HG03565 (cell line): Measurements from ENCODE around the gene EIF3B.
"Not testable (repeated sequence)": the region's sequence is repeated elsewhere in the genome, so short reads cannot be mapped to it uniquely, and the experiment has no call there.

Source experiments
- ATAC-seq: cut with Tn5 transposase; IDR thresholded peaks from one replicate; pipeline ENCODE4 v1.9.1; 2021; ENCODE audit warnings: mild to moderate bottlenecking, moderate library complexity; ENCODE audit not compliant: unreplicated experiment

Gene EIF3B

DNA sequence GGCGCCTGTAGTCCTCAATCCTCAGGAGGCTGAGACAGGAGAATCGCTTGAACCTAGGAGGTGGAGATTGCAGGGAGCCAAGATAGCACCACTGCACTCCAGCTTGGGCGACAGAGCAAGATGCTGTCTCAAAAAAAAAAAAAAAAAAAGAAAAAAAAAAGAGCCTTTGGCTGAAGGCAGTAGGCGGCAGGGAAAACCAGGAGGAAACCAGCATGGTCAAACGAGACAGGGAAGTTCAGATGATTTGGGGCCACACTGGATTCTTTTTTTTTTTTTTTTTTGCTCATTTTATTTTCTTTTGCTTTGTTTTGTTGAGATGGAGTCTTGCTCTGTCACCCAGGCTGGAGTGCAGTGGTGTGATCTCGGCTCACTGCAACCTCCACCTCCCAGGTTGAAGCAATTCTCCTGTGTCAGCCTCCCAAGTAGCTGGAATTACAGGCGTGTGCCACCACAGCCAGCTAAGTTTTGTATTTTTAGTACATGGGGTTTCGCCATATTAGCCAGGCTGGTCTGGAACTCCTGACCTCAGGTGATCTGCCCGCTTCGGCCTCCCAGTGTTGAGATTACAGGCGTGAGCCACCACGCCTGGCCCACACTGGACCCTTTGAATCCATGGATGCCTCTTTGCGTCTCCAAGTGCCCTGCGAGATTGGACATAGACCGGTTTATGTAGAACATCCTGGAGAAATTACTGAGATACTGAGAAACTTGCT, 7.1 kb upstream of the EIF3B start:
- not testable (repeated sequence) for ATAC-seq

- no peak for ATAC-seq
Measured at GRCh38 chr7:2350055-2350454, 4.6 kb upstream of the EIF3B start.

DNA sequence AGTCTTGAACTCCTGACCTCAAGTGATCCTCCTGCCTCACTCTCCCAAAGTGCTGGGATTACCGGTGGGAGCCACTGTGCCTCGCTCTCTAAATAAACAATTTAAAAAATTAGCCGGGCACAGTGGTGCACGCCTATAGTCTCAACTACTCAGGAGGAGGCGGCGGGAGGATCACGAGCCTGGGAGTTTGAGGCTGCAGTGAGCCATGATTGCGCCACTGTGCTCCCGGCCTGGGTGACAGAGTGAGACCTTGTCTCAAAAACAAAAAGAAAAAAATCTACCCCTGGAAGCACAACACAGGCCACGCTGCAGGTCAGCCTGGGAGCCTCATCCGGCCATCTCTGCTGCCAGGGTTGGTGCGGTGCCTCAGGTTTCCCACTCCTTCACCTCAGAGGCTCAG, 3.8 kb upstream of the EIF3B start:
- no peak for ATAC-seq

GRCh38 chr7:2353113-2353935, 1.3 kb upstream of the EIF3B start:
- ATAC-seq: no peak

DNA sequence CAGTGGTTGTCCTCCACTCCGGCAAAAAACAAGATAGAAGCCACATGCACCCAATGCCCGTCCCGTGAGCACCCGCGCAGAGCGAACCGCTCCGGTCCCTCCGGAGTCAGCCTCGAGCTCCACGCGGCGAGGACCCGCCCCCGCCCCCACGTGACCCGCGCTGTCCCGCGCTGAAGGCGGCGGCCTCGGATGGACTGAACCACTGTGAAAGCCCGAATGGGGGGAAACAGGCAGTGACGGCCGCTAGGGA, 766 bp upstream of the EIF3B start:
- peak; percentile 44 for ATAC-seq

DNA sequence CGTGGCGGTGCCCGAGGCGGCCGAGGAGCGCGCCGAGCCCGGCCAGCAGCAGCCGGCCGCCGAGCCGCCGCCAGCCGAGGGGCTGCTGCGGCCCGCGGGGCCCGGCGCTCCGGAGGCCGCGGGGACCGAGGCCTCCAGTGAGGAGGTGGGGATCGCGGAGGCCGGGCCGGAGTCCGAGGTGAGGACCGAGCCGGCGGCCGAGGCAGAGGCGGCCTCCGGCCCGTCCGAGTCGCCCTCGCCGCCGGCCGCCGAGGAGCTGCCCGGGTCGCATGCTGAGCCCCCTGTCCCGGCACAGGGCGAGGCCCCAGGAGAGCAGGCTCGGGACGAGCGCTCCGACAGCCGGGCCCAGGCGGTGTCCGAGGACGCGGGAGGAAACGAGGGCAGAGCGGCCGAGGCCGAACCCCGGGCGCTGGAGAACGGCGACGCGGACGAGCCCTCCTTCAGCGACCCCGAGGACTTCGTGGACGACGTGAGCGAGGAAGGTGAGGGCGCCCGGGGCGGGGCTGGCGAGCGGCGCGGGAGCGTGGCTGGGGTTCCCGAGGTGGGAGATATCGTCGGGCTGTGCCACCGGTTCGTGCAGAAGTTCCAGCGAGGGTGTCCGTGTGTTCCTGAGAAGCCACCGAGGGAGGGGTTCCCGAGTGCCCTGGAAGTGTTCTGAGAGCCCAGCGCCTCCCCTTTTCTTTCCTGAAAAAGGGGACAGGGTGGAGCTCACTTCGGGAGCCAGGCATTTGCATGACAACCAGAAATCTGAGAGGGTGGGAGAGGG, 495 bp downstream of the EIF3B start:
- peak; percentile 17 for ATAC-seq

DNA sequence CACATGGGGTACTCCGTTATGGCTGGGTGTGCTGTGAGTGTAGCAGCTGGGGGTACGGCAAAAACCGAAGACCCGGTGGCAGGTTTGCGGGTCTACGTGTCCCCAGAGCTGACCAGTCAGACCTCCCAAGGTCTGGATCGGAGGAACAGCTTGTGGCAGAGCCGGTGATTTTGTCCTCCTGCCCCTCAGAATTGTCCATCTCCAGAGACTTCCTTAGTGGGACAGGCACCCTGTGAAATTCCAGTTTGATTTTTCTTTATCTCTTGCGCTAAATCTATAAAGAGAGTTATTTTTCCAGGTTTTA, 1.0 kb downstream of the EIF3B start:
- no peak for ATAC-seq

GRCh38 chr7:2357165-2357564, 2.5 kb downstream of the EIF3B start:
- no peak for ATAC-seq

DNA sequence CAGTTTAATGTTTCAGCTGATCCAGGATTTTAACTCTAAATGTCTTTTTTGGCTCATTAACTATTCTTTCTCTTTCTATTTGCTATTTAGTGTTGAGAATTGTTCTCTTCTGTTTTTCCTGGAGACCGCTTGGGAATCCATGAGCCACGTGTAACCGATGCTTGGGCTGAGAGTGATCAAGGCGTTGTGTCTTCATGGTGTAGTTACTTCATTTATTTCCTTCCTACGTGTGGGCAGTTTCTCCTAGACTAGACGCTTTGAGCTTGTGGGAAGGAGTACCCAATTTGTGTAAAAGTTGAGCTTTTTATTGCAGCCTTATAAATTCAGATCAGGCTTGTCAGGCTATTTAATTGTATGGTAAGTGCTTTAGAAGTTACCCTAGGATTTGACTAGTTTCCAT, 2.9 kb downstream of the EIF3B start:
- ATAC-seq: no peak

DNA sequence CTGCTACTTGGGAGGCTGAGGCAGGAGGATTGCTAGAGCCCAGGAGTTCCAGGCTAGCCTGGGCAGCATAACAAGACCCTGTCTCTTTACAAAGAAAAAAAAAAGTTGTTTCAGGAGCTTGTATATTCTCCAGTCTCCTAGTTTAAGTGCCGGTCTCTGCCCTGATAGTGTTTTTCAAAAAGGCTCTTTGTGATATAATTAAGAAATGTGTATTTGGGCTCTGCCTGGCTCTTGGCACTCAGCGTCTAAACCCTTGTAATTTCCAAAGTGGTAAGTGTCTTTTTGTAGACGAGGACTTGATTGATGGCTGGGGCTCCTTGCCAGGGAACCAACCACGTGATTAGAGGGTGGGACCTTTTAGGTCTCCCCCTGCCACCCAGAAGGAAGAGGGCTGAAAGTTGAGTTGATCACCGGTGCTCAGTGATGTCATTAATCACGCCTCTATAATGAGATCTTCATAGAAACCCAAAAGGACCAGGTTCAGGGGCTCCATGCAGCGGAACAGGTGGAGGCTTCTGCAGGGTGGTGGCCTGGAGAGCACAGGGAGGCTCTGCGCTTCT, 4.4 kb downstream of the EIF3B start:
- ATAC-seq: no peak

DNA sequence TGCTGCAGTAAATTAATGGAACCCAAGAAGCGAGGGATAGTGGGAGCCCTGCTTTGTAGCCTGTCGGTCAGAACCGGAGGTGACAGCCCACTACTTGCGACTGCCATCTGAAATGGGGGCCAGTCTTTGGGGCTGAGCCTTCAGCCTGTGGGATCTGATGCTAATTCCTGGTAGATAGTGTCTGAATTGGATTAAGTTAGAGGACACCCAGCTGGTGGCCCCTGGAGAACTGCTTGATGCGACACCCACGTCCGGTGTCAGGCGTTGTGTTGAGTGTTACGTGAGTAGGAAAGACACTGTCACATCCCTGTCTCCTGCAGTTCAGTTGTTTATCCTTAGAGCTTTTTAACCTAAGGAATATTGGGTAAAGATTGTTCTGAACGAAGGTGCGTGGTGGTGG, 5.0 kb downstream of the EIF3B start:
- ATAC-seq: no peak

GRCh38 chr7:2360796-2361195, 6.2 kb downstream of the EIF3B start:
- ATAC-seq: no peak

DNA sequence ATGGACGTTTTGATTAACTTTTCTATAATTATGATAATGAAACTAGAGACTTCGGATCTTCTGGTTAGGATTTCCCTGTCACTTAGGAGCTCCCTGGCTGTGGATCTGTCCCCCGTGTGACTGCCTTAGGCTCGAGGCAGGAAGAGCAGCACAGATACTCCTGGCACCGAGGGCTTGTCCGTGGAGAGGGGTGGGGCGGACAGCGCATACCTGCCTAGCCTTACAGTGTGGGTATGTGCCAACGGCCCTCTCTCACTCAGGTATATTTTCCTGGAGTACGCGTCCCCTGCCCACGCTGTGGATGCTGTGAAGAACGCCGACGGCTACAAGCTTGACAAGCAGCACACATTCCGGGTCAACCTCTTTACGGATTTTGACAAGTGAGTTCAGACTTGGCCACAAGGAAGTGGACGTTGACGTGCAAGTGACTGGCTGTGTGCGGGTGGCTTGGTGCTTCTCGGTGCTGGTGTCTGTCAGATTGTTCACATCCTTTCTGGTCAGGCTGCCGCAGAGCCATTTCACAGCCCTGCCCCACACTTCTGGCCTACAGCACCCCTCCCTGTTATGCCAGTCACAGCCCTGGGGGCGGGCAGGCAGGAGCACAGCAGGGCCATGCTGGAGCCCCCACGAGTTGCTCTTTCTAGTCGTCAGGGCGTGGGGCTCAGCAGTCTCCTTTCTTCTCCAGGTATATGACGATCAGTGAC, 7.9 kb downstream of the EIF3B start:
- ATAC-seq: no peak

- ATAC-seq: no peak
Measured at GRCh38 chr7:2369139-2369538, 14.5 kb downstream of the EIF3B start.

DNA sequence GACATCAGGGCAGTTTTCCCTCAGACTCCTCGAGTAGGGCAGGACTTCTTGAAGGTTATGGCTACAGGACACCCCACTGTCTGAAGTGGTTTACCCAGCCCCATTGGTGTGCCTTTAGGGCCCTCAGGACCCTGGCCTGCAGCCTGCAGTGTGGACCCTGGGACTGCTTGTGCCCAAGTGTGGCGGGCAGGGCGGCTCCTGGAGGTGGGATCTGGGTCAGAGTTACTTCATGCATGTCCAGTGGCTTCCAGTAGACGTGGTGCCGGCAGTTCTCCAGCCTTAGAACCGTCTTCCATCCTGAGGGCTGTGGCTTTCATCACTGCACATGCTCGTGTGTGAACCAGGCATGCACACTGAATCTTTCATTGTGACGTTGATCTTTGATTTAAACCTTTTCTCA, 16.7 kb downstream of the EIF3B start:
- ATAC-seq: no peak

DNA sequence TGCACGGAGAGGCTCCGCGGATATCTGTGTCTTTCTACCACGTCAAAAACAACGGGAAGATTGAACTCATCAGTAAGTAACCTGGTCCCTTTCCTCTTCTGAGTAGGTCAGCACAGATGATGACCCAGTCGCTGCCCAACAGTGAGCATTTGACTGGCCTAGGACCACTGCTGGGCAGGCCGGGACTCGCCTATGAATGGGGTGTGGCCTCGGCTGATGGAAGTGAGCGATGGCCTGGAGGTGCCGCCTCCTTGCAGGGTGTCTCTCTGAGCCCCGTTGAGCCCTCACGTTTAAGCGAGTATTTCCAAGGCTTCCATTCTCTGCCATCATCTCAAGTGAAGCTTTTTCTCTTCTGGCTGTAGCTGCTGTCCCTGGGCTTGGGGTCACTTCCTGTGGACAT, 18.1 kb downstream of the EIF3B start:
- no peak for ATAC-seq

- no peak for ATAC-seq
Measured at GRCh38 chr7:2373124-2373556, 18.5 kb downstream of the EIF3B start.

GRCh38 chr7:2373646-2374045, 19.0 kb downstream of the EIF3B start:
- no peak for ATAC-seq

DNA sequence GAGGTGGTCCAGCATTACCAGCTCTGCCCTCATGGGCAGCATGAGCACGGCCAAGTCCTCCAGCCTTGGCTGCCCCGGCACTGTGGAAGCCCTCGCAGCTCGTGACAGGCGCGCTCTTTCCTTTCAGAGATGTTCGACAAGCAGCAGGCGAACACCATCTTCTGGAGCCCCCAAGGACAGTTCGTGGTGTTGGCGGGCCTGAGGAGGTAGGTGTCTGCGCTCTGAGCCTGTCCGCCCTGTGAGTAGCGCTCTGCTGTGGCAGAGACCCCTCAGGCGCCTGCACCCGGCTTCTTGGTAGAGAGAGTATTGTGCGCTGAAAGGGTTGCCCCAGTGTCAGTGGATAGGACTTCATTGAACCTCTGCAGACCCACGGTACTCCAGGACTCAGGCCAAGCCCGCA, 19.8 kb downstream of the EIF3B start:
- no peak for ATAC-seq

DNA sequence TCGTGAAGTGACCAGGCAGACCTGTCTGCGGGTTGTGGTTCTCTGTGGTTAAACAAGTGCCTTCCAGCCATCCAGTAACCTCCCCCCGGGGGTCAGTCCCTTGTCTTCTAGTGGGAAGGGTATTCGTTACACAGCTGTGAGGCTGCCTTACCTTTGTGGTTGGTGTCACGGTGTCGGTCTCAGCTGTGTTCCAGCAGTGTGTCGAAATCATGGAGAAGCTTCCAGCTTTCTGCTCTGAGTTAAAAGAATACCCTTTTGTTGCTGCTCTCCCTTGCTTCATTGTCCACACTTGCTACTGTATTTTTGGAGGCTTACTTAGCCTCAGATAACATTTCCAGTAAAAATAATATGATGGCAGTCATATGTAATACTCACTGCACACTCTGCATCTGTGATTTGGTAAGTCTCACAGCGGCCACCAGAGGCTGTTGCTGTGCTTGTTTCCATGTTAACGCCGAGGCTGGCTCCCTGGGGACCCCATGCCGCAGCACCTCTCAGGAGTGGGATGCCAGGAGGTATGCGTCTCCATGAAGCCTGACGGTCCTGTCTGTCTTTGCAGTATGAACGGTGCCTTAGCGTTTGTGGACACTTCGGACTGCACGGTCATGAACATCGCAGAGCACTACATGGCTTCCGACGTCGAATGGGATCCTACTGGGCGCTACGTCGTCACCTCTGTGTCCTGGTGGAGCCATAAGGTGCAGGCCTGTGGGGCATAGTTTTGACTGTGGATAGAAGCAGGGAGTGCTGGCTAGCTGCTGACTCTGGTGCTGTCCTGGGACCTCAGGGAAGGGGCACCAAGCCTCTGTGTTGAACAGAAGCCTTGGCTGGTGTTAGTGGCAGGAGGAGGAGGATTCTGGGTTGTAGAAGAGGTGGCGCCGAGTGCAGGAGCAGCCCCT, 20.5 kb downstream of the EIF3B start:
- ATAC-seq: no peak
